Heart right ventricle (tissue), 16 donors: ENCODE measurements around the gene DCDC2. TPM values are rescaled to one million over a fixed set of nuclear protein-coding genes. Genes with fewer than 3 reads are reported as not detected.
"Not testable (repeated sequence)": the region's sequence is repeated elsewhere in the genome, so short reads cannot be mapped to it uniquely, and the experiment has no call there.

ENCODE experiments used
- ATAC-seq, 8 donors: fragments of 200-7000 bp; cut with Tn5 transposase; one replicate each; pipeline ENCODE4 v1.9.1; 2020; ENCODE audit warnings: mild to moderate bottlenecking in 8 of 8, moderate library complexity in 8 of 8, moderate number of reproducible peaks in 1 of 8
- DNase-seq, 2 donors: peaks; one replicate each; pipeline ENCODE4 v3.0.0-alpha.2; 2020
- H3K27ac ChIP-seq, 10 donors: fragments of 200-600 bp; sonication (generic) in 2 of 10; one replicate each; pipeline versions ENCODE4 v1.5.0 to v1.8.0; 2020 to 2022; ENCODE audit warnings: mild to moderate bottlenecking in 3 of 10
- H3K27me3 ChIP-seq, 7 donors: fragments of 200-600 bp; one replicate each; pipeline ENCODE4 v1.8.0; 2021 to 2022; ENCODE audit warnings: mild to moderate bottlenecking in 2 of 7
- H3K36me3 ChIP-seq, 9 donors: fragments of 200-600 bp; sonication (generic) in 1 of 9; one replicate each; pipeline versions ENCODE4 v1.5.0 to v1.8.0; 2020 to 2022; ENCODE audit warnings: mild to moderate bottlenecking in 2 of 9
- H3K4me1 ChIP-seq, 9 donors: fragments of 200-600 bp; sonication (generic) in 1 of 9; one replicate each; pipeline versions ENCODE4 v1.5.0 to v1.8.0; 2020 to 2022; ENCODE audit warnings: mild to moderate bottlenecking in 4 of 9
- H3K4me3 ChIP-seq, 10 donors: fragments of 200-600 bp; sonication (generic) in 2 of 10; one replicate each; pipeline versions ENCODE4 v1.5.0 to v1.8.0; 2020 to 2022; ENCODE audit warnings: mild to moderate bottlenecking in 7 of 10, moderate library complexity in 2 of 10
- H3K9me3 ChIP-seq, 11 donors: fragments of 200-600 bp in 10 of 11; sonication (generic) in 2 of 11; one replicate each; pipeline versions ENCODE4 v1.5.0 to v1.8.0; 2013 to 2022; ENCODE audit warnings: mild to moderate bottlenecking in 2 of 11, control low read depth in 1 of 11, moderate library complexity in 1 of 11
- CTCF ChIP-seq, 9 donors: fragments of 200-600 bp; sonication (generic) in 2 of 9; IDR thresholded peaks; one replicate each; pipeline versions ENCODE4 v1.5.0 to v1.8.0; 2021 to 2022; ENCODE audit warnings: antibody characterized with exemption in 9 of 9, mild to moderate bottlenecking in 5 of 9, moderate library complexity in 1 of 9
- WGBS, 2 donors: extraction: QIAGEN DNeasy Blood & Tissue Kit; methylation state at CpG; one replicate each; pipeline ENCODE4 v1.1.7; 2013; ENCODE audit warnings: inconsistent platforms in 1 of 2; 5-methylcytosine and 5-hydroxymethylcytosine counted together
- intact Hi-C, 10 donors: fragments of 100-400 bp; cut with DNase I; formaldehyde crosslinking; loops; one replicate each; pipeline versions ENCODE4 v1.11.1 to v1.14.2; 2022
- polyA plus RNA-seq, 2 donors: library from polyadenylated mRNA; stranded (reverse); fragments of 200-250 nt; gene quantifications; one replicate each; pipeline ENCODE4 v1.2.3, GENCODE V29; 2013
- total RNA-seq, 10 donors: library from RNA; stranded (reverse); fragmentation: NEBNext Ultra II Directional in 3 of 10; extraction: Animal tissue kit (Norgen Biotek cat#: 25700) in 3 of 10; gene quantifications; one replicate each; pipeline versions ENCODE4 v1.2.1 to v1.2.4, GENCODE V29; 2021 to 2023
- donor health status: Arrhythmogenic right ventricular cardiomyopathy.
- donor health status: ischemic (EF 13 %, LVEDD 7.1; RV severe dilation, severe dysfunction).
- donor health status: healthy with polysubstance abuse.
- donor health status: DM: no; HTN: yes; CAD: no.
- donor health status: DM: no; HTN: no; CAD: no.
- donor health status: ischemic (EF 25% LVEDD 6.9; RV normal size, moderate dysfunction).
- donor health status: ischemic (EF 25% LVEDD 5.7; RV mildly dilated, moderate dysfunction).
- donor health status: healthy.
- donor health status: DM: yes; HTN: yes; CAD: no.
- donor health status: Ischemic cardiomyopathy.
- donor health status: ischemic (EF 35%, LVEDD 5.7; RV mildly dilated, moderate dysfunction).
- donor health status: nonischemic (EF 11% LVEDD 7.7; RV severe dilation, severe dysfunction).
- donor health status: DM: yes; HTN: yes; CAD: no.
- donor health status: PGD.
- donor health status: ischemic (EF 29% LVEDD 5.4; RV normal size, mild dysfunction).
- donor health status: nonischemic (EF 23%, LVEDD 6.1; RV moderate dilation, normal function).

The DCDC2 gene
- total and polyA plus RNA-seq, 12 donors = 0.06 TPM; not detected in 11

GRCh38 chr6:24387818-24388217 lies 30.0 kb upstream of the DCDC2 start:
- no peaks in the 10 kb centered on the region for H3K36me3 ChIP-seq
- H3K9me3 ChIP-seq = no peaks in the 10 kb centered on the region
- H3K4me3 ChIP-seq = no peak overlapping the region
- DNase-seq = no peak
- peaks cover 0 to 12% (median 0%) of the 10 kb centered on the region in 7 donors for H3K27me3 ChIP-seq
- no peak for ATAC-seq
- H3K27ac ChIP-seq = no peak overlapping the region
- intact Hi-C loops = loop anchor here in 6 of 10 donors (2.0 to 5.0 kb wide), 3 partner anchors 103 to 106 kb away; no protein-coding TSS in a partner anchor
- 84 to 89% methylated on average over 1 of the region's 1 CpG for WGBS, 2 donors
- no peak for TF ChIP-seq CTCF (IDR thresholded peaks at IDR 0.05)
- H3K4me1 ChIP-seq = no peaks in the 10 kb centered on the region

DNA sequence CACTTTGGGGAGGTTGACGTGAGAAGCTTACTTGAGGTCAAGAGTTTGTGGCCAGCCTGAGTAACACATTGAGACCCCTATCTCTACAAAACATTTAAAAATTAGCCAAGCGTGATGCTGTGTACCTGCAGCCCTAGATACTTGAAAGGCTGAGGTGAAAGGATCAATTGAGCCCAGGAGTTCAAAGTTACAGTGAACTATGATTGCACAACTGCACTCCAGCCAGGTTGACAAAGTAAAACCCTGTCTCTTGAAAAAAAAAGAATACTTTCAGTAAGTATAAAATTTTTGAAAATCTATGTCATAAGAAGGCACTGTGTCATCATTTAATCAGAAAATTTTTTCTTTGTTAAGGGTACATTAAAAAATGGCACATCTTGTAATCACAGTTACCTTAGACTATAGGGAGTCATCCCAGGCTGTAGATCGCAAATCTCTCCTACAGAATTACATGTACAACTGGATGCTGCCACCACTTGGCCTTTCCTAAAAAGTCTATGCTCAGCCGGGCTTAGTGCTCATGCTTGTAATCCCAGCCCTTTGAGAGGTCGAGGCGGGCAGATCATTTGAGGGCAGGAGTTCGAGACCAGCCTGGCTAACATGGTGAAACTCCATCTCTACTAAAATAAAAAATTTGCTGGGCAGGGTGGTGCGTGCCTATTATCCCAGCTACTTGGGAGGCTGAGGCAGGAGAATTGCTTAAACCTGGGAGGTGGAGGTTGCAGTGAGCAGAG lies 27.8 kb upstream of the DCDC2 start:
- Histone ChIP-seq H3K27ac (no peak overlapping the region), H3K36me3 (no peaks in the 10 kb centered on the region), H3K4me3 (no peak overlapping the region), H3K27me3 (peaks cover 0 to 12% (median 0%) of the 10 kb centered on the region in 7 donors), H3K9me3 (no peaks in the 10 kb centered on the region), H3K4me1 (no peaks in the 10 kb centered on the region)
- no peak for ATAC-seq
- DNase-seq = no peak
- no peak for TF ChIP-seq CTCF (IDR thresholded peaks at IDR 0.05)
- WGBS, 2 donors = 76 to 78% methylated on average over 8 of the region's 8 CpGs
- intact Hi-C loops = loop anchor here in 4 of 10 donors (5.0 kb wide), 1 partner anchor 103 kb away; no protein-coding TSS in a partner anchor

DNA sequence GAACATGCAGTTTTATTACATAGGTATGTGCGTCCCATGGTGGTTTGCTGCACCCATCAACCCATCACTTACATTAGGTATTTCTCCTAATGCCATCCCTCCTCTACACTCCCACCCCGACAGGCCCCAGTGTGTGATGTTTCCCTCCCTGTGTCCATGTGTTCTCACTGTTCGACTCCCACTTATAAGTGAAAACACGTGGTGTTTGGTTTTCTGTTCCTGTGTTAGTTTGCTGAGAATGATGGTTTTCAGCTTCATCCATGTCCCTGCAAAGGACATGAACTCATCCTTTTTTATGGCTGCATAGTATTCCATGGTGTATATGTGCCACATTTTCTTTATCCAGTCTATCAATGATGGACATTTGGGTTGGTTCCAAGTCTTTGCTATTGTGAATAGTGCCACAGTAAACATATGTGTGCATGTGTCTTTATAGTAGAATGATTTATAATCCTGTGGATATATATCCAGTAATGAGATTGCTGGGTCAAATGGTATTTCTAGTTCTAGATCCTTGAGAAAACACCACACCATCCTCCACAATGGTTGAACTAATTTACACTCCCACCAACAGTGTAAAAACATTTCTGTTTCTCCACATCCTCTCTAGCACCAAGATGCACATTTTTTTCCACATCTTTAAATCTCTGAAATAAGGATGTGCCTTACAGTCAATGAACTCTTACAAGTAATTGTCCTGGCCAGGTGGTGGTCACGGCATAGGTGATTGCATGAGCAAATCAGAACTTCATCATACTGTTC lies 26.7 kb upstream of the DCDC2 start:
- H3K27ac ChIP-seq, ATAC-seq, H3K9me3 ChIP-seq, H3K4me3 ChIP-seq, H3K4me1 ChIP-seq, H3K36me3 ChIP-seq, DNase-seq: not testable (repeated sequence)
- WGBS, 2 donors = 91 to 92% methylated on average over 5 of the region's 5 CpGs
- intact Hi-C loops = loop anchor here in 4 of 10 donors (5.0 kb wide), 1 partner anchor 102 kb away; no protein-coding TSS in a partner anchor
- peaks cover 0 to 11% (median 0%) of the 10 kb centered on the region in 7 donors for H3K27me3 ChIP-seq

- H3K36me3 ChIP-seq, ATAC-seq, H3K9me3 ChIP-seq, H3K4me3 ChIP-seq, H3K27ac ChIP-seq, intact Hi-C loops, H3K4me1 ChIP-seq, DNase-seq, H3K27me3 ChIP-seq: not testable (repeated sequence)
- 92 to 94% methylated on average over 9 of the region's 9 CpGs for WGBS, 2 donors
Measured at GRCh38 chr6:24382891-24383494, 25.1 kb upstream of the DCDC2 start.

DNA sequence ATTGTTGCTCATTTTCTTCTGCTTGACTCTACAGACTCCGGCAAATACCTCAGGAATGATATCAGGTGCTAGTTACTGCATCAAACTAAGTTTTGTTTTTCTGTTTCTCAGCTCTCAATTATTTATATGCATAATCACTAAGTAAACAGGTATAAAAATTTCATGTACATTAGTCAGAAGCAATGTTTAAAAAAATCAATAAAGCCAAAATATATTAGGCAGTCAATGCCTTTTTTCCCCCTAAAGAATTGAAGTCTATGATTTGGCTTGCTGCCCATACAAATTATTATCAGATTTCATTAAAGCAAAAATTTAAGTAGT lies 24.3 kb upstream of the DCDC2 start:
- no peak for ATAC-seq
- intact Hi-C loops = no loop called here

More for the DNA sequence above, 24.3 kb upstream of the DCDC2 start:
- Histone ChIP-seq H3K36me3 (no peaks in the 10 kb centered on the region), H3K4me1 (no peaks in the 10 kb centered on the region), H3K27me3 (peaks cover 0 to 8% (median 0%) of the 10 kb centered on the region in 7 donors), H3K9me3 (no peaks in the 10 kb centered on the region), H3K27ac (no peak overlapping the region), H3K4me3 (no peak overlapping the region)
- 90 to 96% methylated on average over 1 of the region's 1 CpG for WGBS, 2 donors
- DNase-seq = no peak
- TF ChIP-seq CTCF (IDR thresholded peaks at IDR 0.05) = no peak
